Upper lobe of left lung (tissue), 6 donors: Measurements from ENCODE around the gene ULK1. TPM values are rescaled to one million over a fixed set of nuclear protein-coding genes. Genes with fewer than 3 reads are reported as not detected.

ENCODE experiments used
- ATAC-seq, 2 donors: fragments of 200-7000 bp; cut with Tn5 transposase; one replicate each; pipeline ENCODE4 v1.9.1; 2022; ENCODE audit warnings: mild to moderate bottlenecking in 2 of 2, moderate library complexity in 2 of 2; ENCODE audit not compliant: low FRiP score in 2 of 2
- DNase-seq, 2 donors: peaks; one replicate each; pipeline ENCODE4 v3.0.0-alpha.2; 2019 to 2020
- H3K27ac ChIP-seq, 4 donors: fragments of 200-600 bp; sonication (generic); one replicate each; pipeline ENCODE4 v1.5.1; 2016 to 2019
- H3K27me3 ChIP-seq, 4 donors: fragments of 200-600 bp; sonication (generic); one replicate each; pipeline ENCODE4 v1.5.1; 2017 to 2019
- H3K36me3 ChIP-seq, 4 donors: fragments of 200-600 bp; sonication (generic); one replicate each; pipeline ENCODE4 v1.5.1; 2016 to 2019
- H3K4me1 ChIP-seq, 4 donors: fragments of 200-600 bp; sonication (generic); one replicate each; pipeline ENCODE4 v1.5.1; 2018 to 2019
- H3K4me3 ChIP-seq, 4 donors: fragments of 200-600 bp; sonication (generic); one replicate each; pipeline ENCODE4 v1.5.1; 2017 to 2019; ENCODE audit warnings: mild to moderate bottlenecking in 2 of 4, moderate library complexity in 1 of 4
- H3K9me3 ChIP-seq, 4 donors: fragments of 200-600 bp; sonication (generic); one replicate each; pipeline ENCODE4 v1.5.1; 2018 to 2019
- EP300 ChIP-seq, 4 donors: sonication (generic); formaldehyde crosslinking; IDR thresholded peaks; one replicate each; pipeline ENCODE4 v1.5.1; 2017; ENCODE audit warnings: antibody characterized with exemption in 4 of 4, control low read depth in 2 of 4
- POLR2A ChIP-seq, 4 donors: fragments of 450-650 bp; IDR thresholded peaks; one replicate each; pipeline ENCODE4 v1.5.1; 2016 to 2017; ENCODE audit warnings: antibody characterized with exemption in 4 of 4, mild to moderate bottlenecking in 2 of 4
- POLR2AphosphoS5 ChIP-seq, 2 donors: sonication (generic); formaldehyde crosslinking; IDR thresholded peaks; one replicate each; pipeline ENCODE4 v1.5.1; 2017; ENCODE audit warnings: antibody characterized with exemption in 2 of 2
- WGBS, 2 donors: methylation state at CpG; one replicate each; pipeline ENCODE4 v1.1.5; 2017 to 2018; 5-methylcytosine and 5-hydroxymethylcytosine counted together
- total RNA-seq, 6 donors: library from RNA; depleted of rRNA in 4 of 6; stranded (reverse); fragments of >200 nt in 4 of 6; gene quantifications; one replicate each; pipeline versions ENCODE4 v1.1.0 to v1.2.1, GENCODE V29; 2016 to 2021
- TF ChIP-seq, protein P1 (sequence below), 6 experiments: fragments of 450-650 bp in 4 of 6; fragments of 200-600 bp in 2 of 6; sonication (generic) in 2 of 6; IDR thresholded peaks; one replicate each; pipeline ENCODE4 v1.5.1; 2016 to 2019; ENCODE audit warnings: antibody characterized with exemption in 6 of 6
- donor health status: DM: no; HTN: no; CAD: no; lungs with moderate emphysema.
- donor health status: DM: no; HTN: yes; CAD: no; lungs with severe emphysema.

The ULK1 gene
- total RNA-seq, 6 donors from 2014 or later, result 6.8 to 93.2 (median 40.7) TPM

DNA sequence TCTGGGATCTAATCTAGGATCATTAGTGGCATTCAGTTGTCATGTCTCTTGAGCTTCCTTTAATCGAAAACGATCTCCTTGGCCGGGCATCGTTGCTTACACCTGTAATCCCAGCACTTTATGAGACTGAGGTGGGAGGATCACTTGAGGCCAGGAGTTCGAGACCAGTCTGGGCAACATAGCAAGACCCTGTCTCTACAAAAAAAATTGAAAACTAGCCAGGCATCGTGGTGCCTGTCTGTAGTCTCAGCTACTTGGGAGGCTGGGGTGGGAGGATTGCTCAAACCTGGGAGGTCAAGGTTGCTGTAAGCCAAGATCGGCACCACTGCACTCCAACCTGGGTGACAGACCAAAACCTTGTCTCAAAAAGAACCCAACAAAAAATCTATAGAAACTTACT, 43.7 kb downstream of the ULK1 start:
- H3K9me3 ChIP-seq, result no peaks in the 10 kb centered on the region
- no peaks in the 10 kb centered on the region for H3K4me1 ChIP-seq
- ATAC-seq (no peak), DNase-seq (no peak)
- H3K36me3 ChIP-seq, result peaks cover 8 to 67% (median 35%) of the 10 kb centered on the region in 4 donors
- TF ChIP-seq, protein P1, sequence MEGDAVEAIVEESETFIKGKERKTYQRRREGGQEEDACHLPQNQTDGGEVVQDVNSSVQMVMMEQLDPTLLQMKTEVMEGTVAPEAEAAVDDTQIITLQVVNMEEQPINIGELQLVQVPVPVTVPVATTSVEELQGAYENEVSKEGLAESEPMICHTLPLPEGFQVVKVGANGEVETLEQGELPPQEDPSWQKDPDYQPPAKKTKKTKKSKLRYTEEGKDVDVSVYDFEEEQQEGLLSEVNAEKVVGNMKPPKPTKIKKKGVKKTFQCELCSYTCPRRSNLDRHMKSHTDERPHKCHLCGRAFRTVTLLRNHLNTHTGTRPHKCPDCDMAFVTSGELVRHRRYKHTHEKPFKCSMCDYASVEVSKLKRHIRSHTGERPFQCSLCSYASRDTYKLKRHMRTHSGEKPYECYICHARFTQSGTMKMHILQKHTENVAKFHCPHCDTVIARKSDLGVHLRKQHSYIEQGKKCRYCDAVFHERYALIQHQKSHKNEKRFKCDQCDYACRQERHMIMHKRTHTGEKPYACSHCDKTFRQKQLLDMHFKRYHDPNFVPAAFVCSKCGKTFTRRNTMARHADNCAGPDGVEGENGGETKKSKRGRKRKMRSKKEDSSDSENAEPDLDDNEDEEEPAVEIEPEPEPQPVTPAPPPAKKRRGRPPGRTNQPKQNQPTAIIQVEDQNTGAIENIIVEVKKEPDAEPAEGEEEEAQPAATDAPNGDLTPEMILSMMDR (IDR thresholded peaks at IDR 0.05), result no peak
- TF ChIP-seq POLR2AphosphoS5 (IDR thresholded peaks at IDR 0.05) (no peak), EP300 (IDR thresholded peaks at IDR 0.05) (no peak), POLR2A (IDR thresholded peaks at IDR 0.05) (no peak)
- H3K27ac ChIP-seq, result no peak overlapping the region
- 81 to 94% methylated on average over 7 of the region's 7 CpGs for WGBS, 2 donors
- H3K4me3 ChIP-seq, result no peak overlapping the region
- H3K27me3 ChIP-seq, result no peaks in the 10 kb centered on the region

DNA sequence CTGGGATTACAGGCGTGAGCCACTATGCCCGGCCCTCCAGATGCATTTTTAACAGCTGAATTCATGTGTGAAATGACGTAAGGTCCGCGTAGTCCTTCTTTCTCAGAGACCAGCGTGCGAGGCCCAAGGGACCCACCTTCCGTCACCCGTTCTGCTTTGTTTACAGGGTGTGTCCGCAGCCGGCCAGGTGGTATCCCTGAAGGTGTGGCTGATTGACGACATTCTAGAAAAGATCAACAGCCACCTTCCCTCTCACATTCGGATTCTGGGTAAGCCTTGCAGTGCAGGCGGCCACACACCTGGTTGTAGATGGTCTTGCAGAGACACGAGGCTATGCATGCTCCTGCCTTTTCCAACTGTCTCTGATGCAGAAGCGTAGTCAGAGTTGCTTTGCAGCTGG, 44.6 kb downstream of the ULK1 start:
- no peak for DNase-seq

DNA sequence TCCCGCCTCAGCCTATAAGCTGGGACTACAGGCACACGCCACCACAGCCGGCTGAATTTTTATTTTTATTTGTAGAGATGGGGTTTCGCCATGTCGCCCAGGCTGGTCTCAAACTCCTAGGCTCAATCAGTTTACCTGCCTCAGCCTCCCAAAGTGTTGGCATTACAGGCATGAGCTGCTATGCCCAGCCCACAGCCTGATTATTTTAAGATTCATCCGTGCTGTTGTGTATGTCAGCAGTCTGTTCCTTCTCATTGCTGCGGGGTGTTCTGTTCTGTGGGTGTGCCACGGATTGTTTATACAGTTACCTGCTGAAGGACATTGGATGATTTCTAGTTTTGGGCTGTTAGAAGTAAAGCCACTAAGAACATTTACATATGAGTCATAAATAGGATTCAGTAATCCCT, 45.7 kb downstream of the ULK1 start:
- WGBS, 2 donors, result 91 to 92% methylated on average over 8 of the region's 8 CpGs
- H3K27me3 ChIP-seq, result no peaks in the 10 kb centered on the region
- H3K36me3 ChIP-seq, result peaks cover 5 to 63% (median 19%) of the 10 kb centered on the region in 4 donors
- no peak overlapping the region for H3K27ac ChIP-seq
- DNase-seq (no peak), ATAC-seq (no peak)
- no peaks in the 10 kb centered on the region for H3K4me1 ChIP-seq
- H3K4me3 ChIP-seq, result no peak overlapping the region
- H3K9me3 ChIP-seq, result no peaks in the 10 kb centered on the region
- TF ChIP-seq, protein P1 (IDR thresholded peaks at IDR 0.05), result no peak
- no peak for TF ChIP-seq POLR2A (IDR thresholded peaks at IDR 0.05)
- no peak for TF ChIP-seq POLR2AphosphoS5 (IDR thresholded peaks at IDR 0.05)
- TF ChIP-seq EP300 (IDR thresholded peaks at IDR 0.05), result no peak

More for the DNA sequence above, 44.6 kb downstream of the ULK1 start:
- H3K27ac ChIP-seq, result no peak overlapping the region
- H3K27me3 ChIP-seq, result no peaks in the 10 kb centered on the region
- 94 to 96% methylated on average over 14 to 16 of the region's 16 CpGs for WGBS, 2 donors
- no peaks in the 10 kb centered on the region for H3K9me3 ChIP-seq
- no peak for ATAC-seq
- peaks cover 8 to 67% (median 28%) of the 10 kb centered on the region in 4 donors for H3K36me3 ChIP-seq
- no peak overlapping the region for H3K4me3 ChIP-seq
- TF ChIP-seq, protein P1 (IDR thresholded peaks at IDR 0.05), result no peak
- no peak for TF ChIP-seq EP300 (IDR thresholded peaks at IDR 0.05)
- TF ChIP-seq POLR2AphosphoS5 (IDR thresholded peaks at IDR 0.05), result no peak
- no peak for TF ChIP-seq POLR2A (IDR thresholded peaks at IDR 0.05)
- no peaks in the 10 kb centered on the region for H3K4me1 ChIP-seq

DNA sequence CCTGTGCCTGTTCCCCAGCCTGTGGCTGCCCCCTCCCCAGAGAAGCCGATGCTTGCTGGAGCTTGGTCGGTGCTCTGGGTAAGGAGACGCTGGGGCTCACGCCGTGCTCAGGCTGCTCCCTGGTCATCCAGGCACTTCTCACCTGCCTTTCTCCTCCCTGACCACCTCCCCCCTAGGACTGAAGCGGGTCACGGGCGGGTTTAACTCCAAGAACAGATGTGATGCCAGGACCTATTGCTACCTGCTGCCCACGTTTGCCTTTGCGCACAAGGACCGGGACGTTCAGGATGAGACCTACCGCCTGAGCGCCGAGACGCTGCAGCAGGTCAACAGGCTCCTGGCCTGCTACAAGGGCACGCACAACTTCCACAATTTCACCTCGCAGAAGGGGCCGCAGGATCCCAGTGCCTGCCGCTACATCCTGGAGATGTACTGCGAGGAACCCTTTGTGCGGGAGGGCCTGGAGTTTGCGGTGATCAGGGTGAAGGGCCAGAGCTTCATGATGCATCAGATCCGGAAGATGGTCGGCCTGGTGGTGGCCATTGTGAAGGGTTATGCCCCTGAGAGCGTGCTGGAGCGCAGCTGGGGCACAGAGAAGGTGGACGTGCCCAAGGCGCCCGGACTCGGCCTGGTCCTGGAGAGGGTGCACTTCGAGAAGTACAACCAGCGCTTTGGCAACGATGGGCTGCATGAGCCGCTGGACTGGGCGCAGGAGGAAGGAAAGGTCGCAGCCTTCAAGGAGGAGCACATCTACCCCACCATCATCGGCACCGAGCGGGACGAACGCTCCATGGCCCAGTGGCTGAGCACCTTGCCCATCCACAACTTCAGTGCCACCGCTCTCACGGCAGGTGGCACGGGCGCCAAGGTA, 46.9 kb downstream of the ULK1 start:
- Histone ChIP-seq H3K27ac (no peak overlapping the region), H3K4me3 (no peak overlapping the region), H3K36me3 (peaks cover 5 to 51% (median 13%) of the 10 kb centered on the region in 4 donors), H3K27me3 (no peaks in the 10 kb centered on the region), H3K9me3 (no peaks in the 10 kb centered on the region), H3K4me1 (no peaks in the 10 kb centered on the region)
- 98% methylated on average over 34 to 45 of the region's 46 CpGs for WGBS, 2 donors
- ATAC-seq, result peak in 1 of 2 donors; percentile 21
- TF ChIP-seq POLR2A (IDR thresholded peaks at IDR 0.05), result no peak
- TF ChIP-seq, protein P1 (IDR thresholded peaks at IDR 0.05), result no peak
- DNase-seq, result peak; percentile 17 to 74

DNA sequence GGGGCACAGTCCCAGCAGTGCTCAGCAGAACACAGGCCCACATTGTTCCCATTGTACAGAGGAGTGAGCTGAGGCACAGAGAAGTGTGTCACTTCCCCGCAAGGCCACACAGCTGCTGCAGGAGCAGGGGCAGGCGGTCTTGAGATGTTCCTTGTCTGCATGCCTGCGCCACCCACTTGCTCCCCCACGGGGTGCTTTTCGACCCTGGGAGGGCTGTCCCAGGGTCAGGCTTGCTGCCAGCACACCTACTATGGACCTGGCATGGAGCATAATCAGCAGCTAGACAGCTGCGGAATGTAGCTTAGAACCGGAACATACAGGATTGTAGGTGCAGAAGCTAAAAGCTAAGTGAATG, 47.5 kb downstream of the ULK1 start:
- 92 to 97% methylated on average over 4 to 7 of the region's 7 CpGs for WGBS, 2 donors

More for the DNA sequence above, 47.5 kb downstream of the ULK1 start:
- Histone ChIP-seq H3K27ac (no peak overlapping the region), H3K36me3 (peaks cover 5 to 51% (median 13%) of the 10 kb centered on the region in 4 donors), H3K9me3 (no peaks in the 10 kb centered on the region), H3K4me3 (no peak overlapping the region), H3K27me3 (no peaks in the 10 kb centered on the region), H3K4me1 (no peaks in the 10 kb centered on the region)
- TF ChIP-seq POLR2AphosphoS5 (IDR thresholded peaks at IDR 0.05) (no peak), EP300 (IDR thresholded peaks at IDR 0.05) (no peak), POLR2A (IDR thresholded peaks at IDR 0.05) (no peak)
- TF ChIP-seq, protein P1 (IDR thresholded peaks at IDR 0.05), result no peak
- DNase-seq (no peak), ATAC-seq (no peak)
